Endothelial cell (in vitro differentiated cells): ENCODE measurements around the gene TMEM237. TPM values are rescaled to one million over a fixed set of nuclear protein-coding genes. Genes with fewer than 3 reads are reported as not detected.

Source experiments
- DNase-seq: peaks from one replicate; pipeline ENCODE4 v3.0.0; 2021; ENCODE audit warnings: low spot score
- H3K27ac Mint-ChIP-seq: one replicate; pipeline ENCODE4 v1.8.0; 2021; ENCODE audit warnings: mixed read lengths, inconsistent platforms; ENCODE audit not compliant: unreplicated experiment
- H3K27me3 Mint-ChIP-seq: one replicate; pipeline ENCODE4 v1.8.0; 2021; ENCODE audit warnings: mild to moderate bottlenecking, moderate library complexity, mixed read lengths, inconsistent platforms; ENCODE audit not compliant: unreplicated experiment
- H3K36me3 Mint-ChIP-seq: one replicate; pipeline ENCODE4 v1.8.0; 2021; ENCODE audit warnings: mild to moderate bottlenecking, low read depth, mixed read lengths, inconsistent platforms; ENCODE audit not compliant: unreplicated experiment
- H3K4me1 Mint-ChIP-seq: one replicate; pipeline ENCODE4 v1.8.0; 2021; ENCODE audit warnings: mild to moderate bottlenecking, mixed read lengths, inconsistent platforms; ENCODE audit not compliant: unreplicated experiment
- H3K4me3 Mint-ChIP-seq: one replicate; pipeline ENCODE4 v1.8.0; 2021; ENCODE audit warnings: mild to moderate bottlenecking, mixed read lengths, inconsistent platforms; ENCODE audit not compliant: unreplicated experiment
- H3K9me3 Mint-ChIP-seq: one replicate; pipeline ENCODE4 v1.8.0; 2021; ENCODE audit warnings: mixed read lengths, inconsistent platforms; ENCODE audit not compliant: unreplicated experiment
- CTCF ChIP-seq: fragments of 200-600 bp; sonication (generic); IDR thresholded peaks from one replicate; pipeline ENCODE4 v1.5.0; 2021; ENCODE audit warnings: antibody characterized with exemption; ENCODE audit not compliant: unreplicated experiment
- total RNA-seq: library from RNA; stranded (reverse); fragmentation: NEBNext Ultra II Directional; extraction: Animal tissue kit (Norgen Biotek cat#: 25700); gene quantifications from one replicate; pipeline ENCODE4 v1.2.1, GENCODE V29; 2021; ENCODE audit not compliant: unreplicated experiment

The TMEM237 gene
- total RNA-seq, 1 donor from 2014 or later: 22.3 TPM

- no peaks in the 10 kb centered on the region for H3K4me1 Mint-ChIP-seq
- peaks cover 3% of the 10 kb centered on the region for H3K36me3 Mint-ChIP-seq
- H3K27me3 Mint-ChIP-seq: peaks cover 2% of the 10 kb centered on the region
- DNase-seq: no peak
- no peak overlapping the region for H3K4me3 Mint-ChIP-seq
- TF ChIP-seq CTCF: no peak
- H3K9me3 Mint-ChIP-seq: no peaks in the 10 kb centered on the region
- no peak overlapping the region for H3K27ac Mint-ChIP-seq
These were observed 21.9 kb downstream of the TMEM237 start for GRCh38 chr2:201621293-201621999.

GRCh38 chr2:201618744-201619662 is 24.3 kb downstream of the TMEM237 start:
- Mint-ChIP-seq H3K4me3 (no peak overlapping the region), H3K27ac (no peak overlapping the region), H3K36me3 (no peaks in the 10 kb centered on the region), H3K4me1 (no peaks in the 10 kb centered on the region), H3K27me3 (peaks cover 2% of the 10 kb centered on the region), H3K9me3 (no peaks in the 10 kb centered on the region)
- TF ChIP-seq CTCF: no peak
- DNase-seq: peak; percentile 18

- TF ChIP-seq CTCF: no peak
- DNase-seq: no peak
- Mint-ChIP-seq H3K4me1 (no peaks in the 10 kb centered on the region), H3K36me3 (no peaks in the 10 kb centered on the region), H3K4me3 (no peak overlapping the region), H3K27me3 (no peaks in the 10 kb centered on the region), H3K27ac (no peak overlapping the region), H3K9me3 (no peaks in the 10 kb centered on the region)
These were observed 35.3 kb downstream of the TMEM237 start for GRCh38 chr2:201608021-201608420.

- Mint-ChIP-seq H3K9me3 (no peaks in the 10 kb centered on the region), H3K36me3 (no peaks in the 10 kb centered on the region), H3K27ac (no peak overlapping the region), H3K27me3 (no peaks in the 10 kb centered on the region), H3K4me1 (no peaks in the 10 kb centered on the region), H3K4me3 (no peak overlapping the region)
- DNase-seq: no peak
- no peak for TF ChIP-seq CTCF
These were observed 35.7 kb downstream of the TMEM237 start for GRCh38 chr2:201607568-201607967.

- TF ChIP-seq CTCF: no peak
- H3K4me1 Mint-ChIP-seq: peaks cover 7% of the 10 kb centered on the region
- no peak for DNase-seq
- H3K4me3 Mint-ChIP-seq: no peak overlapping the region
- no peaks in the 10 kb centered on the region for H3K36me3 Mint-ChIP-seq
- peaks cover 1% of the 10 kb centered on the region for H3K27me3 Mint-ChIP-seq
- no peak overlapping the region for H3K27ac Mint-ChIP-seq
- H3K9me3 Mint-ChIP-seq: no peaks in the 10 kb centered on the region
These were observed 42.4 kb downstream of the TMEM237 start for GRCh38 chr2:201600906-201601305.
